ENCODE results near the gene PPP1R2. TPM values are rescaled to one million over a fixed set of nuclear protein-coding genes. Genes with fewer than 3 reads are reported as not detected.

PPP1R2 gene
- total and polyA plus RNA-seq, 2 of the 13 experiments (the other 11 are each of a cell fraction or from before 2014, with no cell fraction given) = 36.5 to 86.5 TPM

GRCh38 chr3:195542698-195543499 is at the start of gene PPP1R2 (continued):
- TF ChIP-seq DMTF1 (CRISPR knock-in tag; IDR thresholded peaks at IDR 0.05) (no peak), GTF3A (CRISPR knock-in tag; conservative IDR thresholded peaks at IDR 0.05) (no peak), ZFAT (CRISPR knock-in tag; conservative IDR thresholded peaks at IDR 0.05) (0 out of 2 replicates have a peak, but pooled peaks have one; percentile 41), CSRNP1 (CRISPR knock-in tag; IDR thresholded peaks at IDR 0.05) (no peak; the same call in 1 of the 2 replicates), STAG1 (CRISPR knock-in tag; IDR thresholded peaks at IDR 0.05) (peak; percentile 6; the same call in 1 of the 2 replicates), KLF6 (CRISPR knock-in tag; IDR thresholded peaks at IDR 0.05) (peak; percentile 77; the same call in 1 of the 2 replicates), ZBTB8A (CRISPR knock-in tag; IDR thresholded peaks at IDR 0.05; ENCODE audit: borderline replicate concordance, low read depth) (no peak), ZNF83 (CRISPR knock-in tag; IDR thresholded peaks at IDR 0.05; ENCODE audit: borderline replicate concordance) (no peak), ETS1 (CRISPR knock-in tag; IDR thresholded peaks at IDR 0.05) (no peak), ZFP36L1 (CRISPR knock-in tag; IDR thresholded peaks at IDR 0.05) (0 out of 2 replicates have a peak, but pooled peaks have one; percentile 67), NR3C1 (CRISPR knock-in tag; IDR thresholded peaks at IDR 0.05) (no peak), ZSCAN31 (CRISPR knock-in tag; IDR thresholded peaks at IDR 0.05; ENCODE audit: low read depth) (no peak), ZBTB7A (CRISPR knock-in tag; IDR thresholded peaks at IDR 0.05) (no peak; the same call in 1 of the 2 replicates), SMARCC2 (IDR thresholded peaks at IDR 0.05) (no peak), NR2C2 (CRISPR knock-in tag; IDR thresholded peaks at IDR 0.05; ENCODE audit: borderline replicate concordance) (no peak; the same call in 1 of the 2 replicates), EEA1 (CRISPR knock-in tag; IDR thresholded peaks at IDR 0.05; ENCODE audit: borderline replicate concordance) (peak; percentile 72; the same call in 1 of the 2 replicates), ZNF558 (CRISPR knock-in tag; IDR thresholded peaks at IDR 0.05; ENCODE audit: borderline replicate concordance) (peak; percentile 68; the same call in 1 of the 2 replicates), FOXA1 (IDR thresholded peaks at IDR 0.05) (no peak), FOXA1 (CRISPR knock-in tag; IDR thresholded peaks at IDR 0.05) (no peak), ZNF382 (CRISPR knock-in tag; IDR thresholded peaks at IDR 0.05; ENCODE audit: borderline replicate concordance) (no peak), PRPF4 (IDR thresholded peaks at IDR 0.05; ENCODE audit: low read depth, low read length, poor library complexity, severe bottlenecking) (no peak), SETDB1 (CRISPR knock-in tag; IDR thresholded peaks at IDR 0.05; ENCODE audit: borderline replicate concordance) (no peak), ZBTB2 (CRISPR knock-in tag; IDR thresholded peaks at IDR 0.05; ENCODE audit: low read depth) (no peak), ZNF589 (CRISPR knock-in tag; conservative IDR thresholded peaks at IDR 0.05) (no peak)
